IPS-20b (cell line): ENCODE measurements around the gene PRELP.

Experiments used
- H3K27ac ChIP-seq: one replicate; pipeline ENCODE4 v1.5.1; 2013; ENCODE audit warnings: low read length
- H3K27me3 ChIP-seq: 2 replicates; pipeline ENCODE4 v1.6.1; 2013; ENCODE audit warnings: mild to moderate bottlenecking, low read length, inconsistent platforms; ENCODE audit not compliant: insufficient read depth
- H3K36me3 ChIP-seq: 2 replicates; pipeline ENCODE4 v1.6.1; 2013; ENCODE audit warnings: low read depth, mild to moderate bottlenecking, inconsistent platforms, low read length, moderate library complexity; ENCODE audit not compliant: insufficient read depth
- H3K4me1 ChIP-seq: 2 replicates; pipeline ENCODE4 v1.6.1; 2013; ENCODE audit warnings: mild to moderate bottlenecking, control low read depth, inconsistent platforms, low read length, moderate library complexity; ENCODE audit not compliant: insufficient read depth
- H3K4me3 ChIP-seq: 2 replicates; pipeline ENCODE4 v1.5.1; 2013; ENCODE audit warnings: mild to moderate bottlenecking, low read length, inconsistent platforms
- H3K9ac ChIP-seq: 2 replicates; pipeline ENCODE4 v1.6.1; 2013; ENCODE audit warnings: low read depth, mild to moderate bottlenecking, inconsistent platforms, low read length, moderate library complexity
- H3K9me3 ChIP-seq: 2 replicates; pipeline ENCODE4 v1.6.1; 2013; ENCODE audit warnings: mild to moderate bottlenecking, low read depth, low read length, inconsistent platforms; ENCODE audit not compliant: insufficient read depth

PRELP gene

GRCh38 chr1:203475012-203475981, at the start of gene PRELP:
TSS of gene PRELP (plus strand) at chr1:203475806. CDS start at chr1:203483185, 7,379 bp downstream.
- Histone ChIP-seq H3K27me3 (no peaks in the 10 kb centered on the region), H3K9ac (peak within 1 kb of the TSS; percentile 7; the same call in 1 of the 2 replicates), H3K36me3 (no peaks in the 10 kb centered on the region), H3K4me1 (peaks cover 12% of the 10 kb centered on the region), H3K4me3 (peak within 1 kb of the TSS; percentile 47), H3K27ac (no peak within 1 kb of the TSS), H3K9me3 (no peaks in the 10 kb centered on the region)

GRCh38 chr1:203426366-203426765, 49.2 kb upstream of the PRELP start:
- H3K36me3 ChIP-seq: no peaks in the 10 kb centered on the region
- H3K27ac ChIP-seq: no peak overlapping the region
- H3K4me3 ChIP-seq: no peak overlapping the region
- no peaks in the 10 kb centered on the region for H3K9me3 ChIP-seq
- H3K27me3 ChIP-seq: peaks cover 4% of the 10 kb centered on the region; the same call in 1 of the 2 replicates
- H3K9ac ChIP-seq: no peak overlapping the region
- H3K4me1 ChIP-seq: no peaks in the 10 kb centered on the region

DNA sequence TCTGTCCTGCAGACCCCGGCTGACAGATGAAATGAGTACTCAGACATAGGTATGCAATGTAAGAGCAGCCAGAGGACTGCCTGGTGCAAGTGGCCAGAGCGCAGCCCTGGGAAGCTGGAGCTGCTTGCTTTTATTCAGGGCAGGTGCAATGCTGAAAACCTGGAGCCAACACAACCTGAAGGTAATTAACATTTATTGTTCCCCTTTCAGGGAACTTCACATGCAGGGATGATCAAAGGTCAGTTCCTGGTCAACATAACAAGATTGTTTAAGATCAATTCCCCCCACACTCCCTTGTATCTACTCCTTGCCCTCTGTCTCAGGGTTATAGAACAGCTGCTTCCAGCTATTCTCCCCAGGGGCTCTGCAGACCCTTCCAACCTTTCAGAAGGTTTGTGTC, 48.7 kb upstream of the PRELP start:
- no peaks in the 10 kb centered on the region for H3K36me3 ChIP-seq
- H3K27ac ChIP-seq: no peak overlapping the region
- peaks cover 4% of the 10 kb centered on the region; the same call in 1 of the 2 replicates for H3K27me3 ChIP-seq
- H3K9ac ChIP-seq: no peak overlapping the region
- no peaks in the 10 kb centered on the region for H3K9me3 ChIP-seq
- no peak overlapping the region for H3K4me3 ChIP-seq
- H3K4me1 ChIP-seq: no peaks in the 10 kb centered on the region

DNA sequence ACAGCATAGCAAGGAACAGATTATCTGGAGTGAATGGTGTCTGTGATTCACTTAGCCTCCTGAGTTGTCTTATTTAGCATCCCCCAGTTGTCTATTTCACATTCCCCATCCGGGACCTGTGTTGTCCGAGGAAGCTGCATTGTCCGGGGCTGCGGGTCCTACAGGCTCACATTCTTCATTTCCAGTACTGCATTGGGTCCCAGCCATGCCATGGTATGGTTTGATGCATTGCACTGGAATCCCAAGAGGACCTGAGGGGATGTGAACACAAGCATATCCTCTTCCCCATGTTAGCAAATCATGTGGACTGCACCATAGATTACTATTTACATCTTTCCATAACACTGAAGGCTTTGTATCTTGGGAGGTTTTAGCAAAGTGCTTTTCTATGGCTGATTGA, 48.2 kb upstream of the PRELP start:
- Histone ChIP-seq H3K4me1 (no peaks in the 10 kb centered on the region), H3K4me3 (no peak overlapping the region), H3K9ac (no peak overlapping the region), H3K36me3 (no peaks in the 10 kb centered on the region), H3K27me3 (peaks cover 4% of the 10 kb centered on the region; the same call in 1 of the 2 replicates), H3K9me3 (no peaks in the 10 kb centered on the region), H3K27ac (no peak overlapping the region)

- no peaks in the 10 kb centered on the region for H3K36me3 ChIP-seq
- no peak overlapping the region for H3K27ac ChIP-seq
- no peaks in the 10 kb centered on the region for H3K9me3 ChIP-seq
- H3K27me3 ChIP-seq: peaks cover 4% of the 10 kb centered on the region; the same call in 1 of the 2 replicates
- H3K9ac ChIP-seq: no peak overlapping the region
- H3K4me3 ChIP-seq: no peak overlapping the region
- H3K4me1 ChIP-seq: no peaks in the 10 kb centered on the region
Observed at GRCh38 chr1:203428981-203429599, 46.5 kb upstream of the PRELP start.

- H3K27me3 ChIP-seq: no peaks in the 10 kb centered on the region; the same call in 1 of the 2 replicates
- no peaks in the 10 kb centered on the region for H3K36me3 ChIP-seq
- H3K4me3 ChIP-seq: no peak overlapping the region
- H3K27ac ChIP-seq: no peak overlapping the region
- H3K9me3 ChIP-seq: no peaks in the 10 kb centered on the region
- H3K9ac ChIP-seq: no peak overlapping the region
- H3K4me1 ChIP-seq: no peaks in the 10 kb centered on the region
Observed at GRCh38 chr1:203435615-203436014, 40.0 kb upstream of the PRELP start.

GRCh38 chr1:203437696-203438315, 37.8 kb upstream of the PRELP start:
- peaks cover 4% of the 10 kb centered on the region; the same call in 1 of the 2 replicates for H3K4me1 ChIP-seq
- H3K9ac ChIP-seq: no peak overlapping the region
- H3K27me3 ChIP-seq: peaks cover 12% of the 10 kb centered on the region; the same call in 1 of the 2 replicates
- no peak overlapping the region for H3K4me3 ChIP-seq
- H3K9me3 ChIP-seq: no peaks in the 10 kb centered on the region
- H3K27ac ChIP-seq: no peak overlapping the region
- H3K36me3 ChIP-seq: no peaks in the 10 kb centered on the region

- Histone ChIP-seq H3K27ac (no peak overlapping the region), H3K9ac (no peak overlapping the region), H3K4me3 (no peak overlapping the region), H3K27me3 (peaks cover 12% of the 10 kb centered on the region; the same call in 1 of the 2 replicates), H3K4me1 (peaks cover 13% of the 10 kb centered on the region; the same call in 1 of the 2 replicates), H3K9me3 (no peaks in the 10 kb centered on the region), H3K36me3 (no peaks in the 10 kb centered on the region)
Observed at GRCh38 chr1:203439131-203439730, 36.4 kb upstream of the PRELP start.

GRCh38 chr1:203440771-203441170, 34.8 kb upstream of the PRELP start:
- peaks cover 6% of the 10 kb centered on the region; the same call in 1 of the 2 replicates for H3K9me3 ChIP-seq
- peaks cover 12% of the 10 kb centered on the region; the same call in 1 of the 2 replicates for H3K27me3 ChIP-seq
- no peak overlapping the region for H3K27ac ChIP-seq
- H3K4me3 ChIP-seq: no peak overlapping the region
- H3K36me3 ChIP-seq: no peaks in the 10 kb centered on the region
- peaks cover 13% of the 10 kb centered on the region; the same call in 1 of the 2 replicates for H3K4me1 ChIP-seq
- H3K9ac ChIP-seq: no peak overlapping the region

DNA sequence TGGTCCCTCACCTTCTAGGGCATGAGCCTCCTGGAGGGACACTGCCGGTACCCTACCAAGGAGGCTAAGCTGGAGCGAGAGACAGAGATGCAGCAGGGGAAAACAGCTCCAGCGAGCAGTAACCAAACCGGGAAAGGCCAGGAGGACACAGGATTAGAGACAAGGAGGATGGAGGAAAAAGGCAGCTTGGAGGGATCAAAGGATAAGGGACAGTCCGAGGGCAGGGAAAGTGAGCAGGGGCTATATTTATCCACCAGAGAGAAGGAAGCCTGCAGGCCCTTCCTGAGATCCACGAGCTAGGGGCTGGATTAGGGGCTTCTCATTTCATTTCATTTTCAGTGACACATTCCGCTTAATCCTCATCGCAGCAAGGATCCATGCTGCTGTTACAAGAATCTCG, 33.8 kb upstream of the PRELP start:
- no peak overlapping the region for H3K27ac ChIP-seq
- H3K36me3 ChIP-seq: no peaks in the 10 kb centered on the region
- no peak overlapping the region for H3K4me3 ChIP-seq
- no peak overlapping the region for H3K9ac ChIP-seq
- peaks cover 13% of the 10 kb centered on the region; the same call in 1 of the 2 replicates for H3K4me1 ChIP-seq
- peaks cover 12% of the 10 kb centered on the region; the same call in 1 of the 2 replicates for H3K27me3 ChIP-seq
- peaks cover 6% of the 10 kb centered on the region; the same call in 1 of the 2 replicates for H3K9me3 ChIP-seq

- Histone ChIP-seq H3K9me3 (peaks cover 6% of the 10 kb centered on the region; the same call in 1 of the 2 replicates), H3K4me3 (no peak overlapping the region), H3K36me3 (no peaks in the 10 kb centered on the region), H3K4me1 (peaks cover 13% of the 10 kb centered on the region; the same call in 1 of the 2 replicates), H3K27me3 (peaks cover 12% of the 10 kb centered on the region; the same call in 1 of the 2 replicates), H3K9ac (no peak overlapping the region), H3K27ac (no peak overlapping the region)
Observed at GRCh38 chr1:203442821-203443220, 32.8 kb upstream of the PRELP start.
